GM12878 (cell line): ENCODE results near the gene ELP6. TPM values are rescaled to one million over a fixed set of nuclear protein-coding genes. Genes with fewer than 3 reads are reported as not detected.

Source experiments
- ATAC-seq: fragments of 200-7000 bp; cut with Tn5 transposase; 3 replicates; pipeline ENCODE4 v1.9.1; 2020; ENCODE audit warnings: mild to moderate bottlenecking, moderate library complexity
- BruUV-seq: library from RNA; stranded (reverse); fragments of 400-500 nt; replicated peaks from 2 replicates; lab custom pipeline; 2021; lab: Mats Ljungman, UMichigan
- CTCF ChIA-PET: fragments of 300-600 bp; sonication (Branson Sonifier 250); formaldehyde crosslinking; extraction: SDS; loops from one replicate; lab custom pipeline; 2021; ENCODE audit warnings: inconsistent platforms; lab: Yijun Ruan, JAX
- POLR2A ChIA-PET: fragments of 350-600 bp; formaldehyde crosslinking; extraction: SDS; loops from one replicate; lab custom pipeline; 2021; ENCODE audit warnings: inconsistent platforms; lab: Charles Lee
- RAD21 ChIA-PET: fragments of 300-600 bp; sonication (Branson Sonifier 250); formaldehyde crosslinking; loops from one replicate; lab custom pipeline; 2023; ENCODE audit warnings: antibody characterized with exemption; ENCODE audit not compliant: unreplicated experiment; lab: Charles Lee
- SMC1A ChIA-PET: fragments of 300-600 bp; sonication (Branson Sonifier 250); formaldehyde crosslinking; loops from one replicate; lab custom pipeline; 2023; ENCODE audit not compliant: unreplicated experiment, uncharacterized antibody; lab: Charles Lee
- DNase-seq: peaks from one replicate; pipeline ENCODE4 v3.0.0-alpha.2; 2011; ENCODE audit warnings: low read depth, low spot score
- FAIRE-seq: peaks from 3 replicates; lab custom pipeline; 2011; peaks lifted over from hg19 to GRCh38; lab: Jason Lieb, UNC
- H2AFZ ChIP-seq: 2 replicates; pipeline ENCODE4 v1.6.0; 2011; ENCODE audit warnings: low read depth, low read length, control low read depth; ENCODE audit not compliant: control insufficient read depth
- H3K27ac ChIP-seq: 2 replicates; pipeline ENCODE4 v1.5.1; 2011; ENCODE audit warnings: control low read depth; ENCODE audit not compliant: control insufficient read depth, insufficient read depth
- H3K27me3 ChIP-seq, 2 experiments: replicated peaks in 1 of 2; 2 replicates each; pipeline versions ENCODE4 v1.6.0 to v1.6.1; 2011; ENCODE audit warnings: low read length in 1 of 2; ENCODE audit not compliant: control insufficient read depth in 2 of 2, insufficient read depth in 2 of 2
- H3K36me3 ChIP-seq, 2 experiments: 2 replicates each; pipeline ENCODE4 v1.5.1; 2011; ENCODE audit warnings: low read length in 1 of 2; ENCODE audit not compliant: control insufficient read depth in 2 of 2, insufficient read depth in 2 of 2
- H3K4me1 ChIP-seq: 2 replicates; pipeline ENCODE4 v1.6.1; 2011; ENCODE audit warnings: mild to moderate bottlenecking, low read length, moderate library complexity, mixed read lengths; ENCODE audit not compliant: control insufficient read depth, insufficient read depth
- H3K4me2 ChIP-seq: 2 replicates; pipeline ENCODE4 v1.6.0; 2011; ENCODE audit warnings: control low read depth; ENCODE audit not compliant: control insufficient read depth, insufficient read depth
- H3K4me3 ChIP-seq: fragments of 200-600 bp; sonication (generic); 2 replicates; pipeline ENCODE4 v1.5.1; 2016
- H3K79me2 ChIP-seq: 2 replicates; pipeline ENCODE4 v1.6.0; 2011; ENCODE audit warnings: low read length; ENCODE audit not compliant: control insufficient read depth, insufficient read depth
- H3K9ac ChIP-seq: 2 replicates; pipeline ENCODE4 v1.8.0; 2011; ENCODE audit warnings: low read length, control low read depth, mixed read lengths; ENCODE audit not compliant: control insufficient read depth, insufficient read depth
- H3K9me3 ChIP-seq: replicated peaks from 3 replicates; pipeline ENCODE4 v1.5.1; 2011; ENCODE audit warnings: mild to moderate bottlenecking, low read length; ENCODE audit not compliant: control insufficient read depth, insufficient read depth
- H4K20me1 ChIP-seq: 2 replicates; pipeline ENCODE4 v1.6.0; 2011; ENCODE audit not compliant: control insufficient read depth, insufficient read depth
- CBX3 ChIP-seq: fragments of 200-600 bp; sonication (generic); IDR thresholded peaks from 2 replicates; pipeline ENCODE4 v1.6.1; 2016; ENCODE audit warnings: low read depth, borderline replicate concordance
- CEBPB ChIP-seq, 2 experiments: fragments of 150-350 bp in 1 of 2; IDR thresholded peaks; 2 replicates each; pipeline ENCODE4 v1.6.1; 2012 to 2014; ENCODE audit warnings: low read depth in 2 of 2, low read length in 2 of 2, borderline replicate concordance in 1 of 2, inconsistent platforms in 1 of 2
- EED ChIP-seq: sonication (generic); IDR thresholded peaks from 2 replicates; pipeline ENCODE4 v1.6.1; 2016; ENCODE audit warnings: antibody characterized with exemption, low read depth
- FOXM1 ChIP-seq: IDR thresholded peaks from 2 replicates; pipeline ENCODE4 v1.6.1; 2012; ENCODE audit warnings: low read depth, mild to moderate bottlenecking, inconsistent platforms, low read length, moderate library complexity
- MEF2B ChIP-seq: fragments of 450-650 bp; IDR thresholded peaks from 2 replicates; pipeline ENCODE4 v1.6.1; 2018; ENCODE audit warnings: mild to moderate bottlenecking, moderate library complexity; ENCODE audit not compliant: partially characterized antibody, poor library complexity, severe bottlenecking
- MYB ChIP-seq: fragments of 150-350 bp; IDR thresholded peaks from 2 replicates; pipeline ENCODE4 v1.6.1; 2014; ENCODE audit warnings: mild to moderate bottlenecking, low read depth, low read length, borderline replicate concordance
- NFYB ChIP-seq: IDR thresholded peaks from 2 replicates; pipeline ENCODE4 v1.6.1; 2011; ENCODE audit warnings: low read depth, mild to moderate bottlenecking, low read length, improper control_type of control experiment, moderate library complexity; ENCODE audit not compliant: insufficient read depth
- SMAD1 ChIP-seq: fragments of 450-650 bp; IDR thresholded peaks from 2 replicates; pipeline ENCODE4 v1.6.1; 2018; ENCODE audit warnings: mild to moderate bottlenecking, low read depth; ENCODE audit not compliant: partially characterized antibody
- TBL1XR1 ChIP-seq: IDR thresholded peaks from 2 replicates; pipeline ENCODE4 v1.6.1; 2012; ENCODE audit warnings: low read depth, low read length, improper control_type of control experiment
- WGBS: methylation state at CpG from one replicate; pipeline ENCODE4 v1.1.6; 2016; ENCODE audit warnings: low lambda C conversion rate; ENCODE audit not compliant: insufficient replicate concordance, insufficient coverage; ENCODE audit errors: missing lambda C conversion rate; 5-methylcytosine and 5-hydroxymethylcytosine counted together
- in situ Hi-C: fragments of 300-500 bp; cut with MboI; formaldehyde crosslinking; loops from 9 replicates; pipeline ENCODE4 v1.14.3; 2018; ENCODE audit warnings: mixed read lengths
- intact Hi-C: fragments of 100-400 bp; cut with micrococcal nuclease; formaldehyde crosslinking; loops from one replicate; pipeline ENCODE4 v1.14.2; 2022; ENCODE audit not compliant: unreplicated experiment
- polyA plus RNA-seq, 11 experiments: library from polyadenylated mRNA; depleted of rRNA in 4 of 11; unstranded in 6 of 11; stranded (reverse) in 5 of 11; fragments of >200 nt; fragmentation: Nextera tagmentation in 4 of 11; fragmentation: Illumina TruSeq in 1 of 11; extraction: Ambion mirVana in 4 of 11; extraction: Trizol in 1 of 11; gene quantifications; 1 replicate in 1 of 11; 2 replicates in 10 of 11; pipeline versions ENCODE4 v1.2.1 to v1.2.3, GENCODE V29; 2011 to 2016; ENCODE audit warnings: inconsistent platforms in 2 of 11, missing spikeins in 2 of 11, low read depth in 1 of 11
- total RNA-seq, 4 experiments: library from RNA; depleted of rRNA in 3 of 4; stranded (reverse); fragments of >200 nt in 3 of 4; fragmentation: Illumina TruSeq in 1 of 4; extraction: Trizol in 1 of 4; gene quantifications; 2 replicates each; pipeline versions ENCODE4 v1.2.1 to v1.2.3, GENCODE V29; 2013 to 2021
- TF ChIP-seq, protein P1 (sequence below): fragments of 150-350 bp; IDR thresholded peaks from 2 replicates; pipeline ENCODE4 v1.6.1; 2014; ENCODE audit warnings: mild to moderate bottlenecking, low read depth, low read length
- TF ChIP-seq, protein P2 (sequence below): IDR thresholded peaks from 2 replicates; pipeline ENCODE4 v1.6.1; 2012; ENCODE audit warnings: low read length, inconsistent platforms

Gene ELP6
- total and polyA plus RNA-seq, 10 of the 15 experiments (the other 5 are each of a cell fraction or from before 2014, with no cell fraction given) = 39.5 to 83.3 (median 50.2) TPM

GRCh38 chr3:47455806-47456452 is 57.6 kb downstream of the ELP6 start:
- no TSS peak for BruUV-seq
- WGBS = 80% methylated on average over 3 of the region's 3 CpGs
- Histone ChIP-seq H3K9ac (no peak overlapping the region), H3K27me3 (no peaks in the 10 kb centered on the region), H3K4me1 (no peaks in the 10 kb centered on the region), H3K4me3 (no peak overlapping the region), H2AFZ (no peak overlapping the region), H3K9me3 (peaks cover 2% of the 10 kb centered on the region; the same call in 2 of the 3 replicates), H3K79me2 (peaks cover 14% of the 10 kb centered on the region), H3K4me2 (no peak overlapping the region), H3K27ac (no peak overlapping the region), H3K36me3 (no peaks in the 10 kb centered on the region; a peak in 1 of 4 replicates), H4K20me1 (no peaks in the 10 kb centered on the region)
- ATAC-seq (no peak), DNase-seq (no peak), FAIRE-seq (no peak)
- POLR2A ChIA-PET = no interaction called here
- RAD21 ChIA-PET = no interaction called here
- SMC1A ChIA-PET = interaction anchor here (1.0 kb wide), 1 partner anchor 20 kb away, joined by 4 read pairs; no protein-coding TSS in a partner anchor
- intact Hi-C loops = no loop called here
- CTCF ChIA-PET = interaction anchor here (2.4 kb wide), 1 partner anchor 35 kb away, joined by 8 read pairs; no protein-coding TSS in a partner anchor
- TF ChIP-seq SMAD1 (no peak), MEF2B (no peak), TBL1XR1 (no peak), MYB (no peak), EED (no peak), CEBPB (IDR thresholded peaks at IDR 0.05; ENCODE audit: borderline replicate concordance in 1 of 2, low read depth in 2 of 2, low read length in 2 of 2) (no peak), FOXM1 (no peak), CBX3 (no peak), NFYB (no peak)
- TF ChIP-seq, protein P1, sequence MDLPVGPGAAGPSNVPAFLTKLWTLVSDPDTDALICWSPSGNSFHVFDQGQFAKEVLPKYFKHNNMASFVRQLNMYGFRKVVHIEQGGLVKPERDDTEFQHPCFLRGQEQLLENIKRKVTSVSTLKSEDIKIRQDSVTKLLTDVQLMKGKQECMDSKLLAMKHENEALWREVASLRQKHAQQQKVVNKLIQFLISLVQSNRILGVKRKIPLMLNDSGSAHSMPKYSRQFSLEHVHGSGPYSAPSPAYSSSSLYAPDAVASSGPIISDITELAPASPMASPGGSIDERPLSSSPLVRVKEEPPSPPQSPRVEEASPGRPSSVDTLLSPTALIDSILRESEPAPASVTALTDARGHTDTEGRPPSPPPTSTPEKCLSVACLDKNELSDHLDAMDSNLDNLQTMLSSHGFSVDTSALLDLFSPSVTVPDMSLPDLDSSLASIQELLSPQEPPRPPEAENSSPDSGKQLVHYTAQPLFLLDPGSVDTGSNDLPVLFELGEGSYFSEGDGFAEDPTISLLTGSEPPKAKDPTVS = no peak
- TF ChIP-seq, protein P2, sequence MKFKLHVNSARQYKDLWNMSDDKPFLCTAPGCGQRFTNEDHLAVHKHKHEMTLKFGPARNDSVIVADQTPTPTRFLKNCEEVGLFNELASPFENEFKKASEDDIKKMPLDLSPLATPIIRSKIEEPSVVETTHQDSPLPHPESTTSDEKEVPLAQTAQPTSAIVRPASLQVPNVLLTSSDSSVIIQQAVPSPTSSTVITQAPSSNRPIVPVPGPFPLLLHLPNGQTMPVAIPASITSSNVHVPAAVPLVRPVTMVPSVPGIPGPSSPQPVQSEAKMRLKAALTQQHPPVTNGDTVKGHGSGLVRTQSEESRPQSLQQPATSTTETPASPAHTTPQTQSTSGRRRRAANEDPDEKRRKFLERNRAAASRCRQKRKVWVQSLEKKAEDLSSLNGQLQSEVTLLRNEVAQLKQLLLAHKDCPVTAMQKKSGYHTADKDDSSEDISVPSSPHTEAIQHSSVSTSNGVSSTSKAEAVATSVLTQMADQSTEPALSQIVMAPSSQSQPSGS = no peak
- in situ Hi-C loops = no loop called here
